Mammary epithelial cell (primary cell): ENCODE measurements around the gene MOG.

Experiments used
- EZH2 ChIP-seq: IDR thresholded peaks from 2 replicates; pipeline ENCODE4 v1.6.1; 2012; ENCODE audit warnings: low read length, inconsistent platforms, borderline replicate concordance
- TF ChIP-seq, protein P1 (sequence below), 2 donors: IDR thresholded peaks in 1 of 2; conservative IDR thresholded peaks in 1 of 2; 2 replicates each; pipeline ENCODE4 v1.5.1; 2011 to 2012; ENCODE audit warnings: inconsistent platforms in 2 of 2, low read length in 2 of 2, mild to moderate bottlenecking in 2 of 2, control low read depth in 1 of 2, low read depth in 1 of 2; ENCODE audit not compliant: insufficient read depth in 1 of 2; ENCODE audit errors: extremely low read depth in 1 of 2

DNA sequence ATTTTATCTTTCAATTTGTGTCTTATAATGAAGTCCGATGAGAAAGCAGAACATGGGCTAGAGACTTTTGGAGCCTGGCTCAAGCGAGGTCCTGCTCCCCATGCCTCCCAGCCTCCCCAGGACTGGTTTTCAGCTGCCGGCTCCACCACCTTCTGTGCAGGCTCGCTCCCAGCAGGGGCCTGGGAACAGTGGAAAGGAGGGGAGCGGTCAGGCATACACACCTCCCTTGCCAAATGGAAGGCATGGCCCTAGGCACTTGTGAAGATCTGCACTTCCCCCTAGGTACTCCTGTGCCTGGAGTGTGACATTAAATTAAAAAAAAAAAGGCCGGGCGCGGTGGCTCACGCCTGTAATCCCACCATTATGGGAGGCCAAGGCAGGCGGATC, 4.7 kb upstream of the MOG start:
- TF ChIP-seq, protein P1, sequence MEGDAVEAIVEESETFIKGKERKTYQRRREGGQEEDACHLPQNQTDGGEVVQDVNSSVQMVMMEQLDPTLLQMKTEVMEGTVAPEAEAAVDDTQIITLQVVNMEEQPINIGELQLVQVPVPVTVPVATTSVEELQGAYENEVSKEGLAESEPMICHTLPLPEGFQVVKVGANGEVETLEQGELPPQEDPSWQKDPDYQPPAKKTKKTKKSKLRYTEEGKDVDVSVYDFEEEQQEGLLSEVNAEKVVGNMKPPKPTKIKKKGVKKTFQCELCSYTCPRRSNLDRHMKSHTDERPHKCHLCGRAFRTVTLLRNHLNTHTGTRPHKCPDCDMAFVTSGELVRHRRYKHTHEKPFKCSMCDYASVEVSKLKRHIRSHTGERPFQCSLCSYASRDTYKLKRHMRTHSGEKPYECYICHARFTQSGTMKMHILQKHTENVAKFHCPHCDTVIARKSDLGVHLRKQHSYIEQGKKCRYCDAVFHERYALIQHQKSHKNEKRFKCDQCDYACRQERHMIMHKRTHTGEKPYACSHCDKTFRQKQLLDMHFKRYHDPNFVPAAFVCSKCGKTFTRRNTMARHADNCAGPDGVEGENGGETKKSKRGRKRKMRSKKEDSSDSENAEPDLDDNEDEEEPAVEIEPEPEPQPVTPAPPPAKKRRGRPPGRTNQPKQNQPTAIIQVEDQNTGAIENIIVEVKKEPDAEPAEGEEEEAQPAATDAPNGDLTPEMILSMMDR (conservative IDR thresholded peaks at IDR 0.05 in 1 of 2, IDR thresholded peaks at IDR 0.05 in 1 of 2; ENCODE audit: extremely low read depth in 1 of 2, insufficient read depth in 1 of 2, low read depth in 1 of 2, low read length in 2 of 2) = no peak
- TF ChIP-seq EZH2 = no peak
